ENCODE measurements around the gene FAP.

FAP gene

GRCh38 chr2:162258169-162258568 lies 14.9 kb upstream of the FAP start:
- Histone ChIP-seq H3K36me3 (ENCODE audit: control insufficient read depth in 2 of 2, insufficient read depth in 1 of 2, low read length in 2 of 2) (no peaks in the 10 kb centered on the region), H3K4me1 (ENCODE audit: control insufficient read depth, insufficient read depth, low read length) (no peaks in the 10 kb centered on the region), H3K9me3 (ENCODE audit: control insufficient read depth, insufficient read depth, low read depth, low read length) (no peaks in the 10 kb centered on the region), H3K4me3 (ENCODE audit: low read depth, low read length) (no peak overlapping the region), H3K27ac (ENCODE audit: extremely low read depth, low read depth, low read length) (no peak overlapping the region)
- CTCF ChIA-PET: no interaction called here
- POLR2A ChIA-PET: no interaction called here
- TF ChIP-seq ZNF112 (tag by site-specific recombination; IDR thresholded peaks at IDR 0.05): no peak
- TF ChIP-seq ZSCAN30 (tag by site-specific recombination; IDR thresholded peaks at IDR 0.05): no peak
- TF ChIP-seq ZNF488 (tag by site-specific recombination; IDR thresholded peaks at IDR 0.05): no peak
- TF ChIP-seq ZNF140 (tag by site-specific recombination; IDR thresholded peaks at IDR 0.05): no peak
- no peak for TF ChIP-seq ZNF132 (tag by site-specific recombination; IDR thresholded peaks at IDR 0.05; ENCODE audit: borderline replicate concordance)
- TF ChIP-seq KLF17 (tag by site-specific recombination; IDR thresholded peaks at IDR 0.05): no peak
- TF ChIP-seq ATF2 (tag by site-specific recombination; IDR thresholded peaks at IDR 0.05; ENCODE audit: low read depth): no peak

- H3K36me3 ChIP-seq (ENCODE audit: control insufficient read depth in 2 of 2, insufficient read depth in 1 of 2, low read length in 2 of 2): no peaks in the 10 kb centered on the region
- CTCF ChIA-PET: no interaction called here
- POLR2A ChIA-PET: no interaction called here
Measured at GRCh38 chr2:162257425-162257824, 14.2 kb upstream of the FAP start.

GRCh38 chr2:162256591-162256991 lies 13.3 kb upstream of the FAP start:
- Histone ChIP-seq H3K36me3 (ENCODE audit: control insufficient read depth in 2 of 2, insufficient read depth in 1 of 2, low read length in 2 of 2) (no peaks in the 10 kb centered on the region), H3K4me3 (ENCODE audit: low read depth, low read length) (no peak overlapping the region), H3K9me3 (ENCODE audit: control insufficient read depth, insufficient read depth, low read depth, low read length) (no peaks in the 10 kb centered on the region), H3K4me1 (ENCODE audit: control insufficient read depth, insufficient read depth, low read length) (no peaks in the 10 kb centered on the region), H3K27ac (ENCODE audit: extremely low read depth, low read depth, low read length) (no peak overlapping the region)
- POLR2A ChIA-PET: no interaction called here
- CTCF ChIA-PET: interaction anchor here (0.7 kb wide), 1 partner anchor 898 kb away, joined by 3 read pairs; no protein-coding TSS in a partner anchor
- TF ChIP-seq ZNF623 (tag by site-specific recombination; IDR thresholded peaks at IDR 0.05) (no peak), ZBTB17 (tag by site-specific recombination; IDR thresholded peaks at IDR 0.05) (no peak), ZSCAN23 (tag by site-specific recombination; IDR thresholded peaks at IDR 0.05) (no peak), ZNF211 (tag by site-specific recombination; IDR thresholded peaks at IDR 0.05; ENCODE audit: low read depth) (no peak), ZNF596 (tag by site-specific recombination; IDR thresholded peaks at IDR 0.05) (no peak), ZNF341 (tag by site-specific recombination; IDR thresholded peaks at IDR 0.05; ENCODE audit: low read depth) (no peak), ZNF292 (tag by site-specific recombination; IDR thresholded peaks at IDR 0.05; ENCODE audit: borderline replicate concordance, low read depth) (no peak), ZNF571 (tag by site-specific recombination; IDR thresholded peaks at IDR 0.05) (no peak), ZNF561 (tag by site-specific recombination; IDR thresholded peaks at IDR 0.05; ENCODE audit: borderline replicate concordance) (no peak)

More at GRCh38 chr2:162257425-162257824, 14.2 kb upstream of the FAP start:
- Histone ChIP-seq H3K4me3 (ENCODE audit: low read depth, low read length) (no peak overlapping the region), H3K27ac (ENCODE audit: extremely low read depth, low read depth, low read length) (no peak overlapping the region), H3K4me1 (ENCODE audit: control insufficient read depth, insufficient read depth, low read length) (no peaks in the 10 kb centered on the region), H3K9me3 (ENCODE audit: control insufficient read depth, insufficient read depth, low read depth, low read length) (no peaks in the 10 kb centered on the region)
- TF ChIP-seq KLF10 (tag by site-specific recombination; IDR thresholded peaks at IDR 0.05) (no peak), MEIS1 (CRISPR knock-in tag; IDR thresholded peaks at IDR 0.05; ENCODE audit: borderline replicate concordance) (no peak), ZNF654 (tag by site-specific recombination; IDR thresholded peaks at IDR 0.05; ENCODE audit: low read depth) (no peak), ZNF274 (IDR thresholded peaks at IDR 0.05; ENCODE audit: low read length) (no peak), ZNF274 (tag by site-specific recombination; IDR thresholded peaks at IDR 0.05; ENCODE audit: borderline replicate concordance) (no peak), KLF8 (tag by site-specific recombination; IDR thresholded peaks at IDR 0.05) (no peak), ZNF202 (tag by site-specific recombination; IDR thresholded peaks at IDR 0.05; ENCODE audit: borderline replicate concordance) (no peak), ZXDB (tag by site-specific recombination; IDR thresholded peaks at IDR 0.05) (no peak), ZNF777 (tag by site-specific recombination; IDR thresholded peaks at IDR 0.05; ENCODE audit: borderline replicate concordance) (no peak)

All from HEK293 (cell line).